Rectal smooth muscle tissue (tissue), 1 donor: Measurements from ENCODE around the gene RASL11A.
"Not testable (repeated sequence)": the region's sequence is repeated elsewhere in the genome, so short reads cannot be mapped to it uniquely, and the experiment has no call there.

Experiments
- H3K27ac ChIP-seq: one replicate; pipeline ENCODE4 v1.7.0; 2013; ENCODE audit warnings: low read depth, low read length, inconsistent platforms
- H3K27me3 ChIP-seq: one replicate; pipeline ENCODE4 v1.7.0; 2013; ENCODE audit warnings: low read length; ENCODE audit not compliant: control insufficient read depth, insufficient read depth
- H3K36me3 ChIP-seq: one replicate; pipeline ENCODE4 v1.7.0; 2013; ENCODE audit warnings: low read length; ENCODE audit not compliant: control insufficient read depth, insufficient read depth
- H3K4me1 ChIP-seq: one replicate; pipeline ENCODE4 v1.7.0; 2013; ENCODE audit warnings: low read length; ENCODE audit not compliant: control insufficient read depth, insufficient read depth
- H3K4me3 ChIP-seq: one replicate; pipeline ENCODE4 v1.7.0; 2013; ENCODE audit warnings: low read length
- H3K9ac ChIP-seq: one replicate; pipeline ENCODE4 v1.7.0; 2013; ENCODE audit warnings: low read length

RASL11A gene, protein sequence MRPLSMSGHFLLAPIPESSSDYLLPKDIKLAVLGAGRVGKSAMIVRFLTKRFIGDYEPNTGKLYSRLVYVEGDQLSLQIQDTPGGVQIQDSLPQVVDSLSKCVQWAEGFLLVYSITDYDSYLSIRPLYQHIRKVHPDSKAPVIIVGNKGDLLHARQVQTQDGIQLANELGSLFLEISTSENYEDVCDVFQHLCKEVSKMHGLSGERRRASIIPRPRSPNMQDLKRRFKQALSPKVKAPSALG

DNA sequence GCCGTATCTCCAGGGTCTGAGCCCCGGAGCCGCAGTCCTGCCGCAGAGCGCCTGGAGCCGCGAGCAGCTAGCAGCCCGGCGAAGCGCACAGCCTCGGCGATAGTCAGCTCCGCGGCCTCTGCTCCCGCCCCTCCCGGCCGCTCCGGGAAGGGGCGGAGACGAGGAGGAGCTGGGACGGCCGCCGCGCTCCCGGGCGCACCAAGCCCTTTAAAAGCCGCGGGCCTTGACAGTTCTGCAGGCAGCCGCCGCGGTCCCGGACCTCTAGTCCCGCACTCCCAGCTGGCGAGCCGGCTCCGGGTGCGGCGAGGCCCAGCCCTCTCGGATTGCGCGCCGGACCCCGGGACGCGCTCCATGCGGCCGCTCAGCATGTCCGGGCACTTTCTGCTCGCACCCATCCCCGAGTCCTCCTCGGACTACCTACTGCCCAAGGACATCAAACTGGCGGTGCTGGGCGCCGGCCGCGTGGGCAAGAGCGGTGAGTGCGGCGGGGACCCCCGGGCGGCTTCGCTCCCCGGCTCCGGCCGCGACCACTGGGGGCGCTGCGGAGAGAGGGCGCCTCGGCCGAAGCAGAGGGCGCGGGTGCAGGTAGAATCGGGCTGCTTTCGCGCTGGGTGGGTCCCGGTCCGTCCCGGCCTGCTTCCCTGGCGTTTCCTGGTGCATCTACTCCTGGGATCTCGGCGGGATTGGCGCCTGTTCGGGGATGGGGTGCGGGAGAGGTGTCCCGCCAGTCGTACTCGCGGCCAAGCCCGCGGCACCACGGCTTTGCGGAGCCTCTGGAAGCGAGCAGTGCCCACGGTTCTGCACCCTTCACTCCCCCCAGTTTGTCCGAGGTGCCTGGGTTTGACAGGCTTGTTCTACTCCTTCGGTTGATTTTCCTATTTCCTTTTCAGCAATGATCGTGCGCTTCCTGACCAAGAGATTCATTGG lies at the start of gene RASL11A:
RASL11A (plus strand) TSS at position 237 of the 927 bp plus-strand sequence; CDS start at position 352, 115 bp downstream.
- Histone ChIP-seq H3K27me3 (no peaks in the 10 kb centered on the region), H3K9ac (peak within 1 kb of the TSS; percentile 88), H3K4me3 (peak within 1 kb of the TSS; percentile 94), H3K4me1 (peaks cover 10% of the 10 kb centered on the region), H3K27ac (peak within 1 kb of the TSS; percentile 92), H3K36me3 (no peaks in the 10 kb centered on the region)

GRCh38 chr13:27222100-27222499 lies 48.5 kb upstream of the RASL11A start:
- not testable (repeated sequence) for H3K9ac ChIP-seq, H3K27me3 ChIP-seq, H3K4me1 ChIP-seq, H3K36me3 ChIP-seq, H3K4me3 ChIP-seq, H3K27ac ChIP-seq

DNA sequence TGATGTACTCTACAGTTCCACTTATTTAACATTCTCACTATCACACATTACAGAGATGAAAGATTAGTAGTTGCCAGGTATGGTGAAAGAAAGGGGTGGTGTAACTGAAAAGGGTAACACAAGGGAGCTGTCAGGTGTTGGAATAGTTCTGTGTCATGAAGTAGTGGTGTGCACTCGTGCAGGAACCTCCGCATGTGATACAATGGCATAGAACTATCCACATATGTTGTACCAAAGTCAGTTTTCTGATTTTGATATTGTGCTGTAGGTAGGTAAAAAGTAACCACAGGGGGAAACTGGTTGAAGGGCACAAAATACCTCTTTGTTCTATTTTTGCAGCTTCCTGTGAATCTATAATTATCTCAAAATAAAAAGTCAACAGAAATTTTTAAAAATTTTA lies 43.6 kb upstream of the RASL11A start:
- Histone ChIP-seq H3K4me3 (no peak overlapping the region), H3K27me3 (no peaks in the 10 kb centered on the region), H3K9ac (no peak overlapping the region), H3K27ac (no peak overlapping the region), H3K4me1 (no peaks in the 10 kb centered on the region), H3K36me3 (no peaks in the 10 kb centered on the region)

- no peaks in the 10 kb centered on the region for H3K4me1 ChIP-seq
- no peaks in the 10 kb centered on the region for H3K36me3 ChIP-seq
- no peak overlapping the region for H3K4me3 ChIP-seq
- H3K9ac ChIP-seq = no peak overlapping the region
- H3K27ac ChIP-seq = no peak overlapping the region
- H3K27me3 ChIP-seq = no peaks in the 10 kb centered on the region
Measured at GRCh38 chr13:27228131-27228530, 42.5 kb upstream of the RASL11A start.

- Histone ChIP-seq H3K27ac (no peak overlapping the region), H3K4me3 (no peak overlapping the region), H3K36me3 (no peaks in the 10 kb centered on the region), H3K9ac (no peak overlapping the region), H3K27me3 (no peaks in the 10 kb centered on the region), H3K4me1 (no peaks in the 10 kb centered on the region)
Measured at GRCh38 chr13:27229642-27230041, 41.0 kb upstream of the RASL11A start.

DNA sequence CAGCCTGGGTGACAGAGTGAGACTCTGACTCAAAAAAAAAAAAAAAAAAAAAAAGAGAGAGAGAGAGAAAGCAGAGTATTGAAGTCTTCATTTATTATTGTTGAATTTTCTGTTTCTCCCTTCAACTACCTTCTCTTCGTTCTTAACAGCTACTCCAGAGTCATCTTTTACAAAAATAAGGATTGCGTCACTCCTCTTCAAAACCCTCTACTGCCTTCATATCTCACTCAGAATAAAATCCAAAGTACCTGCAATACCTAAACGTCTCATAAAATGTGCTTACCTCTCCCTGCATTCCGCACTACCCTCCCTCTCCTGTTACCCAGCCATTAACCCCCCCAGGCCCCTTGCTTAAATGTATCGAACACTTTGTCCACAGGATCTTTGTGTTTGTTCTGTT lies 36.7 kb upstream of the RASL11A start:
- Histone ChIP-seq H3K36me3 (no peaks in the 10 kb centered on the region), H3K4me3 (no peak overlapping the region), H3K27me3 (no peaks in the 10 kb centered on the region), H3K27ac (no peak overlapping the region), H3K4me1 (no peaks in the 10 kb centered on the region), H3K9ac (no peak overlapping the region)

- Histone ChIP-seq H3K27ac (no peak overlapping the region), H3K27me3 (no peaks in the 10 kb centered on the region), H3K4me3 (no peak overlapping the region), H3K4me1 (no peaks in the 10 kb centered on the region), H3K36me3 (no peaks in the 10 kb centered on the region), H3K9ac (no peak overlapping the region)
Measured at GRCh38 chr13:27236478-27236877, 34.2 kb upstream of the RASL11A start.

GRCh38 chr13:27242702-27243101 lies 27.9 kb upstream of the RASL11A start:
- H3K9ac ChIP-seq = no peak overlapping the region
- H3K4me1 ChIP-seq = no peaks in the 10 kb centered on the region
- no peaks in the 10 kb centered on the region for H3K36me3 ChIP-seq
- H3K27me3 ChIP-seq = no peaks in the 10 kb centered on the region
- no peak overlapping the region for H3K27ac ChIP-seq
- no peak overlapping the region for H3K4me3 ChIP-seq

- H3K9ac ChIP-seq = no peak overlapping the region
- no peak overlapping the region for H3K4me3 ChIP-seq
- peaks cover 6% of the 10 kb centered on the region for H3K4me1 ChIP-seq
- no peak overlapping the region for H3K27ac ChIP-seq
- H3K27me3 ChIP-seq = no peaks in the 10 kb centered on the region
- H3K36me3 ChIP-seq = no peaks in the 10 kb centered on the region
Measured at GRCh38 chr13:27245610-27246009, 25.0 kb upstream of the RASL11A start.

DNA sequence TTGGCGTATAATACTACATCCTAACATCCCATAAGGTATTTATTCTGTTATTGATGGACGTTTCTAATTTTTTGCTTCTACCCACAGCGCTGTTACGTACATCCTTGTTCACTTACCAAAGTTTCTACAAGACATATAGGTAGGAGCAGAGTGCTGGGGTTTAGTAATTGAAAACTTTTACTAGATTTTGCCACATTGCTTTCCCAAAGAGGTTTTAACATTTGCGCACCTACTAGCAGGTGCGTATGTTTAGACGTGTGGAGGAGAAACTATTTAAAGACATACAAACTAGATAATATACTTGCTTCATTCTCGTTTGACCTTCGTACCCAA lies 19.8 kb upstream of the RASL11A start:
- peak overlapping the region; percentile 38 for H3K9ac ChIP-seq
- no peaks in the 10 kb centered on the region for H3K27me3 ChIP-seq
- peak overlapping the region; percentile 97 for H3K27ac ChIP-seq
- peak overlapping the region; percentile 82 for H3K4me3 ChIP-seq
- H3K36me3 ChIP-seq = peaks cover 7% of the 10 kb centered on the region
- H3K4me1 ChIP-seq = peaks cover 18% of the 10 kb centered on the region

DNA sequence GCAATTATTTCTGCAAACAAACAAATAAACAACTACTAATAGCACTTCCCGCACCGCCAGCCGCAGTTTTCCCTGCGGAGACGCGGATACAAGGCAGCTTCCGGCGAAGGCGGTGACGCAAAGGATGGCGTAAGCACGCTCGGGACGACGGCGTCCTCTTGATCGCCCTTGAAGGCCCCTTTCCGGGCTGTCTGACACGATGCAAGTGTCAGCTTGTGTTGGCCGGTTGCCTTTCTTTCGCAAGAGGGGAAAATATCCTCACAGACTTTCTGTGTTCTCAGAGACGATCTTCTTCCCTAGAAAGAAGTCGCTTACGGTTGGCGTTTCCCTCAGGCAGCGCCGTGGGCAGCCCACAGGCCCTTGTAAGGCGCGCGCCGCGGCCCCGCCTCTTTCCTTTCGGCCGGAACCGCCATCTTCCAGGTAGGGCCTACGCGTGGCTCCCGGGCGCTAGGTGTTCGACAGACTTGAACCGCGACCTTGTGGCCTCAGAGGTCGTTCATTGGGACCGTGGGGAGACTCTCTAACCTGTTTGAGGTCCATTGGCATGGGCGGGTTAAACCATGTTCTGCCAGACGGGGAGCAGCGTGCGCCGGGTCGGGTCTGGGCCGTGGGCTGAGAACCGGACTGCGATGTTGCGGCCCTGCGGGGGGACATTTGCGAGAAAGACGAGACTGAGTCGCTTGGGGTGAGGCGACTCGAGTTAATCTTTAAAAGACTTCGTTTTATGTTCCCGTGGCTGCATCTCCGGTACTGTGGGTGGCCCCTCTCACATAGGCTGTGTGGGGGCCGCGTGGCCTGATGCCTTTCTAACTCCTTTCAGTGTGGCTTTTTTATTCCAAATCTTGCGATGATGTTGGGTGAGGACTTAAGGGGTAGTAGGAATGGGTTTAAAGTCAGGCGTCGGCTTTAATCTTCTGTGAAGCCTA lies 19.2 kb upstream of the RASL11A start, which contains the start of gene RPL21:
RPL21 (plus strand) TSS at position 393 of the 926 bp plus-strand sequence. CDS start 2,219 bp downstream, outside the sequence.
- Histone ChIP-seq H3K4me3 (peak within 1 kb of the TSS; percentile 82), H3K9ac (peak within 1 kb of the TSS; percentile 97), H3K27ac (peak within 1 kb of the TSS; percentile 97), H3K27me3 (no peaks in the 10 kb centered on the region), H3K36me3 (peaks cover 7% of the 10 kb centered on the region), H3K4me1 (peaks cover 18% of the 10 kb centered on the region)

DNA sequence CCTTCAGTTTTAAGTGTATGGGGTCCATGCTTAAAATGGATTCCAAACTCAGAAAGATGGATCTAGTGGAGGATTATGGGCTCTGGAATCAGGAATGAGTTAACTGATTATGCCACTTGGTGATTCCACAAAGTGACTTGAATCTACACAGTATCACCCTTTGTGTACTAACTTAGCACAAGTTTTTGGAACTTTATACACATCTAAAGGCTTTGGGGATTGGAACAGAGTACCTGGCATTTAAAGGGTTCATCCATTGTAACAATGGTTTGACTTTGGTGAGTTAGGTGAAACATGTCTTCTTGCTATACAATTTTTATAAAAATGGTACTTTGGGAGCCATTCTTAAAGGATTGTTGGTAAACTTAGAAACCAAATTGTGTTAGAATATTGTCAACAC lies 18.2 kb upstream of the RASL11A start:
- Histone ChIP-seq H3K27me3 (no peaks in the 10 kb centered on the region), H3K9ac (peak overlapping the region; percentile 97), H3K36me3 (peaks cover 7% of the 10 kb centered on the region), H3K4me1 (peaks cover 18% of the 10 kb centered on the region), H3K4me3 (peak overlapping the region; percentile 82), H3K27ac (peak overlapping the region; percentile 97)
